Neural progenitor cell (in vitro differentiated cells): Measurements from ENCODE around the gene TLE4.

Experiments used
- CTCF ChIP-seq: fragments of 200-600 bp; sonication (generic); IDR thresholded peaks from 2 replicates; pipeline ENCODE4 v1.5.1; 2017; ENCODE audit warnings: antibody characterized with exemption, mild to moderate bottlenecking
- EZH2 ChIP-seq: fragments of 200-600 bp; sonication (generic); IDR thresholded peaks from 2 replicates; pipeline ENCODE4 v1.6.1; 2017; ENCODE audit warnings: antibody characterized with exemption, mild to moderate bottlenecking, moderate library complexity
- EZH2phosphoT487 ChIP-seq: fragments of 200-600 bp; sonication (generic); IDR thresholded peaks from 2 replicates; pipeline ENCODE4 v1.6.1; 2017; ENCODE audit warnings: antibody characterized with exemption

DNA sequence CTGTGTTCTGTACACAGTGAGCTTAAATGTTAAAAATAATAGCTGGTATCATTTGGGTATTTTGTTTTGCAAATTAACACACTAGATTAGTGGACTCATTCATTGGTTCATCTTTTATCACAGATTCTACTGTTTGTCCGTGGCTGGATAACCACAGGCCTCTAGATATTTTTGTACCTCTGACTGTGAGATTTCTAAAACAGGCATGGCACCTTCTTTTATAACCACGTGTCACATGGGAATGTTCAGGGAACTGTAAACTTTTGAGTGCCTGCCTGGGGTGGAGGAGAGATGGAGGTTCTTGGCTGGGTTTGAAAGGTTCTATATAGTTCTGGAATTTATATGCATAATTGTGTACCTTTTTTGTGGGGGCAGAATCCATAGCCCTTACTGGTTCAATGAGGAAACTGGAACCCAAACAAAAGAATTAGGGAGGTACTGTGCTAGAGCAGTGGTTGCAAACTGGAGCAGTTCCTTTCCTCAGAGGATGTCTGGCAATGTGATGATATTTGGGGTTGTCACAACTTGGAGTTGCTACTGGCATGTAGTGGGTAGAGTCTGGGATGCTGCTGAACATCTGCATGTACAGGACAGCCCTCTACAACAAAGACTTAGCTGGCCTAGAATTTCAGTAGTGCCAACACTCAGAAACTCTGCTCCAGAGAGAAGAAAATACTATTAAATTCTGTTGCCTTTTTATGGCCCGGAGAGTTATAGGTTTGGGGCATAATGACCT is 16.9 kb downstream of the TLE4 start:
- TF ChIP-seq CTCF, result no peak
- no peak for TF ChIP-seq EZH2
- TF ChIP-seq EZH2phosphoT487, result no peak
